ENCODE data around the gene BCDIN3D. TPM values are rescaled to one million over a fixed set of nuclear protein-coding genes. Genes with fewer than 3 reads are reported as not detected.

Gene BCDIN3D
- total RNA-seq, 1 donor = 5.4 TPM

DNA sequence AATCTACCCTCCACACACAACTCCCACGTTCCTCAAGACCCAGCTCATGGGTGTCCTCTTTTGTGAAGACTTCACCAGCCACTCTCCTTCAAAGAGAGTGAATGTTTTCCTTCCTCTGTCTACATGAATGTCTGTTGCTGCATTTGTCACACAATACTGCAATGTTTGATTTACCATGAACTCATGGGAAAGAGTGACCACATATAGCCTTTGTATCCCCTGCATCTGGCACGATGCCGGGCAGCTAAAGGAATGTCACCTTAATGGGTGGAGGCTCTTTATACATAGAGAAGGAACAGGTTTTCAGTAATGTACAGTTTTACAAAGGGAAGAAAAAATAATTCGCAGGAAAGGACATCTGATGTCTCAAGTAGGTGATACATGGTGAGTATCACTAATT is 12.1 kb upstream of the BCDIN3D start:
- H3K4me2 ChIP-seq (ENCODE audit: insufficient read depth, low read length) = no peak overlapping the region
- TF ChIP-seq CTCF (IDR thresholded peaks at IDR 0.05; ENCODE audit: extremely low read depth, low read depth, low read length) = no peak

DNA sequence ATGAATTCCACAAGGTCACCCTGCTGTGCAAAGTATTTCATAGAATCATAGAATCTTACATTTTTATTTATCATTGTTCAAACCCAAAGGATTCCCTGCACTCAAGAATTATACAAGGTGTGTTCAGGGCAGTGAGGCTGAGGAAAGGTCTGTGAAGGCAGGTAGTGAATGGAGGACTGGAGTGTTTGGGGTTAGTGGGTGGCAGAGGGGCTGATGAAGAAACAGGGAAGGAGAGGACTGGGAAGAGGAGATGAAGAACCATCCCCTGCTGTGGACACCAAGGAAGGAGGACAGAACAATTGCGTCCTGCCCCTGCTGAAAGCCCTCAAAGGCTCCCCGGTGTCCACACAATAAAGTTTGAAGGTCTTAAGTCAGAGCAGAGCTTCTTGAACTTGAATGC is 10.8 kb upstream of the BCDIN3D start:
- H4K20me1 ChIP-seq (ENCODE audit: insufficient read depth, low read length) = no peaks in the 10 kb centered on the region
- peaks cover 53% of the 10 kb centered on the region for H3K27me3 ChIP-seq (ENCODE audit: insufficient read depth, low read length)
- no peak overlapping the region for H3K4me2 ChIP-seq (ENCODE audit: insufficient read depth, low read length)
- H3K36me3 ChIP-seq (ENCODE audit: insufficient read depth, low read length) = no peaks in the 10 kb centered on the region
- no peaks in the 10 kb centered on the region for H3K79me2 ChIP-seq (ENCODE audit: insufficient read depth, low read length)
- no peak overlapping the region for H3K27ac ChIP-seq (ENCODE audit: low read depth, low read length)
- DNase-seq (ENCODE audit: insufficient read length, low spot score, missing footprints) = no peak
- no peak for TF ChIP-seq CTCF (IDR thresholded peaks at IDR 0.05; ENCODE audit: extremely low read depth, low read depth, low read length)
- no peak overlapping the region for H2AFZ ChIP-seq (ENCODE audit: low read length)
- H3K9me3 ChIP-seq (ENCODE audit: low read depth, low read length) = no peaks in the 10 kb centered on the region
- no peak overlapping the region for H3K4me3 ChIP-seq (ENCODE audit: insufficient read depth, low read length)
- no peaks in the 10 kb centered on the region for H3K4me1 ChIP-seq (ENCODE audit: insufficient read depth, low read length)

More for the DNA sequence above, 12.1 kb upstream of the BCDIN3D start:
- DNase-seq (ENCODE audit: insufficient read length, low spot score, missing footprints) = no peak
- Histone ChIP-seq H3K27ac (ENCODE audit: low read depth, low read length) (no peak overlapping the region), H3K79me2 (ENCODE audit: insufficient read depth, low read length) (no peaks in the 10 kb centered on the region), H3K36me3 (ENCODE audit: insufficient read depth, low read length) (no peaks in the 10 kb centered on the region), H3K9me3 (ENCODE audit: low read depth, low read length) (no peaks in the 10 kb centered on the region), H3K4me3 (ENCODE audit: insufficient read depth, low read length) (no peak overlapping the region), H2AFZ (ENCODE audit: low read length) (no peak overlapping the region), H4K20me1 (ENCODE audit: insufficient read depth, low read length) (no peaks in the 10 kb centered on the region), H3K27me3 (ENCODE audit: insufficient read depth, low read length) (peaks cover 50% of the 10 kb centered on the region), H3K4me1 (ENCODE audit: insufficient read depth, low read length) (no peaks in the 10 kb centered on the region)

DNA sequence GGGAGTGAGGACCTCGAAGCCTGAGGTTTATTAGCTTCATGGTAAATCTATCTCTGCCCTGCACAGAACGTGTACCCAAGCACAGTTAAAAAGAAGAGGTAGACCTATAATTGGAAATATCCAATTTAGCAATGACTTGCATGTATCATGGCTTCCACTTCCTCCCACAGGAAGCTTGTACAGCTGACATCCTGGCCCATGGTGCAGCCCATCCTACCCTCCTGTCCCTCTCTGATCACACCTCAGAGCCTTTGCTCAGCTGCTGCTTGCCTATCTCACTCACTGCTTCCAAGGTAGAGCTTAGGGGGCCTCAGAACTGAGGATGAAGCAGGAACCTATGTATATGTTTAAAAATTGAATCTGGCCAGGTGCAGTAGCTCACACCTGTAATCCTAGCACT is 4.3 kb upstream of the BCDIN3D start:
- Histone ChIP-seq H3K27me3 (ENCODE audit: insufficient read depth, low read length) (peaks cover 44% of the 10 kb centered on the region), H3K4me2 (ENCODE audit: insufficient read depth, low read length) (no peak overlapping the region), H3K36me3 (ENCODE audit: insufficient read depth, low read length) (no peaks in the 10 kb centered on the region), H4K20me1 (ENCODE audit: insufficient read depth, low read length) (no peaks in the 10 kb centered on the region), H3K4me3 (ENCODE audit: insufficient read depth, low read length) (no peak overlapping the region), H3K9me3 (ENCODE audit: low read depth, low read length) (no peaks in the 10 kb centered on the region), H3K79me2 (ENCODE audit: insufficient read depth, low read length) (no peaks in the 10 kb centered on the region), H3K4me1 (ENCODE audit: insufficient read depth, low read length) (peaks cover 10% of the 10 kb centered on the region), H2AFZ (ENCODE audit: low read length) (no peak overlapping the region), H3K27ac (ENCODE audit: low read depth, low read length) (no peak overlapping the region)
- TF ChIP-seq CTCF (IDR thresholded peaks at IDR 0.05; ENCODE audit: extremely low read depth, low read depth, low read length) = no peak
- DNase-seq (ENCODE audit: insufficient read length, low spot score, missing footprints) = no peak

- H3K4me2 ChIP-seq (ENCODE audit: insufficient read depth, low read length) = no peak overlapping the region
- no peak for TF ChIP-seq CTCF (IDR thresholded peaks at IDR 0.05; ENCODE audit: extremely low read depth, low read depth, low read length)
These were observed 3.1 kb upstream of the BCDIN3D start for GRCh38 chr12:49846032-49846431.

More at GRCh38 chr12:49846032-49846431, 3.1 kb upstream of the BCDIN3D start:
- H3K27me3 ChIP-seq (ENCODE audit: insufficient read depth, low read length) = peaks cover 34% of the 10 kb centered on the region
- peaks cover 3% of the 10 kb centered on the region for H4K20me1 ChIP-seq (ENCODE audit: insufficient read depth, low read length)
- H2AFZ ChIP-seq (ENCODE audit: low read length) = no peak overlapping the region
- no peak overlapping the region for H3K4me3 ChIP-seq (ENCODE audit: insufficient read depth, low read length)
- peaks cover 18% of the 10 kb centered on the region for H3K4me1 ChIP-seq (ENCODE audit: insufficient read depth, low read length)
- H3K79me2 ChIP-seq (ENCODE audit: insufficient read depth, low read length) = peaks cover 8% of the 10 kb centered on the region
- no peak for DNase-seq (ENCODE audit: insufficient read length, low spot score, missing footprints)
- no peaks in the 10 kb centered on the region for H3K36me3 ChIP-seq (ENCODE audit: insufficient read depth, low read length)
- H3K27ac ChIP-seq (ENCODE audit: low read depth, low read length) = no peak overlapping the region
- H3K9me3 ChIP-seq (ENCODE audit: low read depth, low read length) = no peaks in the 10 kb centered on the region
